Measurements from ENCODE around the gene DCLK2. TPM values are rescaled to one million over a fixed set of nuclear protein-coding genes. Genes with fewer than 3 reads are reported as not detected.
"Not testable (repeated sequence)": the region's sequence is repeated elsewhere in the genome, so short reads cannot be mapped to it uniquely, and the experiment has no call there.

DCLK2 gene
- total RNA-seq, 6 donors from 2014 or later = 2.1 to 16.8 (median 3.3) TPM

DNA sequence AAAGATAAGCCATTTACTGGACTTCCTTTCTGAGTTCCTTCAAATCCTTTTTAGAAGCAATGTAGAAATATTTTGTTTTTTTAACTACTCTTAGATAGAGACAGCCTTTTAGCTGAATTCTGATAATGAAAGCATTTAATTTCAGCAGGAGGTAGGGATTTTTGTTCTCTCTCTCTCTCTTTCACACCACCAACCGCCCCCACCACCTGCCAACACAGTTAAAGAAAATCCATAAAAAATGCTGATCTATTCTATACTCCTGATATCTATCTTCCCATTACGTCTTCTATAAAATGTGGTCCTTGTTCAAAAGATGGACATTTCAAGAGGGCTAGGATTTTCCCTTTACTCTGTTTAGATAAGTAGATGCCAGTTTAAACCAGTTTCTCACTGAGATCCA lies 104.5 kb downstream of the DCLK2 start:
- DNase-seq (no peak), ATAC-seq (ENCODE audit: low FRiP score in 2 of 2) (no peak)
- WGBS, 2 donors = 94 to 98% methylated on average over 2 of the region's 2 CpGs
- H3K36me3 ChIP-seq = no peaks in the 10 kb centered on the region
- TF ChIP-seq POLR2AphosphoS5 (IDR thresholded peaks at IDR 0.05) (no peak), EP300 (IDR thresholded peaks at IDR 0.05) (no peak), POLR2A (IDR thresholded peaks at IDR 0.05) (no peak)
- TF ChIP-seq, protein P1, sequence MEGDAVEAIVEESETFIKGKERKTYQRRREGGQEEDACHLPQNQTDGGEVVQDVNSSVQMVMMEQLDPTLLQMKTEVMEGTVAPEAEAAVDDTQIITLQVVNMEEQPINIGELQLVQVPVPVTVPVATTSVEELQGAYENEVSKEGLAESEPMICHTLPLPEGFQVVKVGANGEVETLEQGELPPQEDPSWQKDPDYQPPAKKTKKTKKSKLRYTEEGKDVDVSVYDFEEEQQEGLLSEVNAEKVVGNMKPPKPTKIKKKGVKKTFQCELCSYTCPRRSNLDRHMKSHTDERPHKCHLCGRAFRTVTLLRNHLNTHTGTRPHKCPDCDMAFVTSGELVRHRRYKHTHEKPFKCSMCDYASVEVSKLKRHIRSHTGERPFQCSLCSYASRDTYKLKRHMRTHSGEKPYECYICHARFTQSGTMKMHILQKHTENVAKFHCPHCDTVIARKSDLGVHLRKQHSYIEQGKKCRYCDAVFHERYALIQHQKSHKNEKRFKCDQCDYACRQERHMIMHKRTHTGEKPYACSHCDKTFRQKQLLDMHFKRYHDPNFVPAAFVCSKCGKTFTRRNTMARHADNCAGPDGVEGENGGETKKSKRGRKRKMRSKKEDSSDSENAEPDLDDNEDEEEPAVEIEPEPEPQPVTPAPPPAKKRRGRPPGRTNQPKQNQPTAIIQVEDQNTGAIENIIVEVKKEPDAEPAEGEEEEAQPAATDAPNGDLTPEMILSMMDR (IDR thresholded peaks at IDR 0.05) = no peak
- no peaks in the 10 kb centered on the region for H3K4me1 ChIP-seq
- H3K4me3 ChIP-seq = no peak overlapping the region
- no peaks in the 10 kb centered on the region for H3K27me3 ChIP-seq
- H3K9me3 ChIP-seq = no peaks in the 10 kb centered on the region
- H3K27ac ChIP-seq = no peak overlapping the region

DNA sequence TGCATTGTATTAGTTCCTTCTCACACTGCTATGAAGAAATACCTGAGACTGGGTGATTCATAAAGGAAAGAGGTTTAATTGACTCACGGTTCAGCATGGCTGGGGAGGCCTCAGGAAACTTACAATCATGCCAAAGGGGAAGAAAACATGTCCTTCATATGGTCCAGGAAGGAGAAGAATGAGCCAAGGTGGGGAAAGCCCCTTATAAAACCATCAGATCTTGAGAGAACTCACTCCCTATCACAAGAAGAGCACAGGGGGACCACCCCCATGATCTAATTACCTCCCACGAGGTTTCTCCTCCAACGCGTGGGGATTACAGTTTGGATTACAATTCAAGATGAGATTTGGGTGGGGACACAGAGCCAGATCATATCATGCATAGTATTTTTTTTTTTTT lies 106.8 kb downstream of the DCLK2 start:
- 89% methylated on average over 4 of the region's 4 CpGs for WGBS, 2 donors
- not testable (repeated sequence) for H3K9me3 ChIP-seq; DNase-seq; H3K4me3 ChIP-seq; H3K27ac ChIP-seq; ATAC-seq (ENCODE audit: low FRiP score in 2 of 2); H3K4me1 ChIP-seq; H3K27me3 ChIP-seq; H3K36me3 ChIP-seq

DNA sequence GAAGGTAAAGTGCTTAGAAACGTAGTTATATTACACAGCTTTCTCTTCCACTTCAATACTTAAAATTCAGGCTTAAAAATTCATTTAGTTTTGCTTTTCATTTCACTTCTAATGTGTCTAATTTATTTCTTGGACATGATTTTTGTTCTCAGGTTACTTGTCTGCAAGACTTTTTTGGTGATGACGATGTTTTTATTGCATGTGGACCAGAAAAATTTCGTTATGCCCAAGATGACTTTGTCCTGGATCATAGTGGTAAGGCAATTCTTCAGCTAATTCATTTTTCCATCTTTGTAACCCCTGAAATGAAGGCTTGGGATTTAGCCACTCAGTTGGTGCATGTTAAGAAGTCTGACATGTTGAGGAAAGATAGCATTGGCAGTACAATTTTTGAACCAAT lies 114.7 kb downstream of the DCLK2 start:
- 90 to 91% methylated on average over 3 of the region's 3 CpGs for WGBS, 2 donors
- no peaks in the 10 kb centered on the region for H3K27me3 ChIP-seq
- DNase-seq (no peak), ATAC-seq (ENCODE audit: low FRiP score in 2 of 2) (no peak)
- no peak overlapping the region for H3K4me3 ChIP-seq
- H3K4me1 ChIP-seq = no peaks in the 10 kb centered on the region
- H3K9me3 ChIP-seq = no peaks in the 10 kb centered on the region
- no peaks in the 10 kb centered on the region for H3K36me3 ChIP-seq
- TF ChIP-seq POLR2A (IDR thresholded peaks at IDR 0.05) (no peak), EP300 (IDR thresholded peaks at IDR 0.05) (no peak), POLR2AphosphoS5 (IDR thresholded peaks at IDR 0.05) (no peak)
- TF ChIP-seq, protein P1 (IDR thresholded peaks at IDR 0.05) = no peak
- no peak overlapping the region for H3K27ac ChIP-seq

DNA sequence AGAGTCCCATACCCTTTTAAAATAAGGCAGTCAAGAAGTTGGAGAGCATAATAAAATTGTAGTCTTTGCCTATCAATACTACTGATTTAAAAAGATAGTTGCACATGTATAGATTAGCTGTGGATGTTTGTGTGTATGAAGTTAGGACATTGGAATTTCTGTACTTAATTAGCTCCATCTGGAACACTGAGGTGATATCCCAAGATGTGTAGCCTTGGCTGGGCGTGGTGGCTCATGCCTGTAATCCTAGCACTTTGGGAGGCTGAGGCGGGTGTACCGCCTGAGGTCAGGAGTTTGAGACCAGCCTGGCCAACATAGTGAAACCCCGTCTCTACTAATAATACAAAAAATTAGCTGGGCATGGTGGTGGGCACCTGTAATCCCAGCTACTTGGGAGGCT lies 119.0 kb downstream of the DCLK2 start:
- not testable (repeated sequence) for H3K4me3 ChIP-seq; ATAC-seq (ENCODE audit: low FRiP score in 2 of 2); H3K4me1 ChIP-seq; H3K36me3 ChIP-seq; H3K27ac ChIP-seq; DNase-seq; H3K27me3 ChIP-seq; H3K9me3 ChIP-seq
- WGBS, 2 donors = 97 to 98% methylated on average over 4 of the region's 4 CpGs

DNA sequence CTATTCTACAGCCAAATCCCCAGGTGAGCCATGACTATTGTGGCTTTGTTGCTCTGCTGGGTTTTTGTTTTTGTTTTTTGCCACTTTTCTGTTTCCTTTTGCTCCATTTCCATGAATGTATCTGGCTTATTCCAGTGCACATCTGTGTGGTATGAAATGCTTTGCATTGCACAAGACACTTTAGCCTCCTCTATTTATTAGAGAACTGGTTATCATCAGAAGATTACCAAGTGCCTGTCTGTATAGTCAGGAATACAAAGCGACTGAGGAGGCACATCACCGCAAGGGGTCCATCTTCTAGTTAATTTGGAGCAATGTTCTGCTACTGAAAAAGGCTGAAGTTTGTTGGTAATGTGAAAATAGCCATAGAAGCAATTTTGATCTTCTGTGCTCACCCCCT lies 120.8 kb downstream of the DCLK2 start:
- no peaks in the 10 kb centered on the region for H3K27me3 ChIP-seq
- H3K27ac ChIP-seq = no peak overlapping the region
- no peak for DNase-seq
- WGBS, 2 donors = 94 to 97% methylated on average over 2 of the region's 2 CpGs
- H3K4me1 ChIP-seq = no peaks in the 10 kb centered on the region
- H3K9me3 ChIP-seq = no peaks in the 10 kb centered on the region
- ATAC-seq (ENCODE audit: low FRiP score in 2 of 2) = no peak
- no peak for TF ChIP-seq EP300 (IDR thresholded peaks at IDR 0.05)
- H3K4me3 ChIP-seq = no peak overlapping the region
- H3K36me3 ChIP-seq = no peaks in the 10 kb centered on the region

DNA sequence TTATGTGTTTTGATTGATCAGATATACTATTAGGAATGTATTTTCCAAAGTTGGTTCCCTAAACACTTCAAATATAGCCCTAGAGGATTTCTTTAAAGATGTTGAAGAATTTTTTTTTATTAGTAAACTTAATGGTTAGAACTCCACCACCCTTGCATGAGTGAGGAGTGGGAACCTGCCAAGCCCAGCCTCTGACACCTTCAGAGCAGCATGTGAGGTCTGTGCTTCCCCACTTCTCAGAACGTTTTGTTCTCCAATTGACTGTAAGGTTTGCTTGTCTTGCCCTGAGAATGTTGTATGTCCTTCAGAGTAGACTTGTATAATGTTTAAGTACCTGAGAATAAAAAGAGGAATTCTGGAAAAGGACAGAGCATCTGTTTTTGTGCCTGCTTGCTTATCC lies 126.8 kb downstream of the DCLK2 start:
- no peaks in the 10 kb centered on the region for H3K36me3 ChIP-seq
- no peak for DNase-seq
- H3K4me1 ChIP-seq = no peaks in the 10 kb centered on the region
- no peak for ATAC-seq (ENCODE audit: low FRiP score in 2 of 2)
- TF ChIP-seq EP300 (IDR thresholded peaks at IDR 0.05) (no peak), POLR2A (IDR thresholded peaks at IDR 0.05) (no peak)
- no peaks in the 10 kb centered on the region for H3K27me3 ChIP-seq
- H3K9me3 ChIP-seq = no peaks in the 10 kb centered on the region
- WGBS, 2 donors = 33 to 45% methylated on average over 1 of the region's 1 CpG
- no peak overlapping the region for H3K27ac ChIP-seq
- H3K4me3 ChIP-seq = no peak overlapping the region

DNA sequence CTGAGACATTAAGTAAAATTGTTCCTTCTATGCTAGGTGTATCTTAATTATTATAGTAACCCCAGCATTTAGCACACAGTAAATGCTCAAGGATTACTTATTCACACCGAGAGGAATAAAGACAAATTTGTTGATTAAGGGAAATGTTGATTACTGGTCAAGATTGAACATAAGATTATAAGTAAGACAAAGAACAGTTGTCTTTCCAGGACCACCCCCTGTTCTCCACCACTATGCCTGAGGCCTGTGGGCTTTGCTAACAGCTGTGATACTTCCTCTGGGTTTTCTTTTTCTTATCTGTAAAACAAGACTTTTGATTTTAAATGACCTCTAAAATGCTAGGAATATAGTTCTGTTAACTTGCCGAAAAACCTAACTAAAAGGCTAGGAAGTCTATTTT lies 128.0 kb downstream of the DCLK2 start:
- Histone ChIP-seq H3K27me3 (no peaks in the 10 kb centered on the region), H3K4me3 (no peak overlapping the region), H3K9me3 (no peaks in the 10 kb centered on the region), H3K27ac (no peak overlapping the region), H3K36me3 (no peaks in the 10 kb centered on the region), H3K4me1 (no peaks in the 10 kb centered on the region)
- TF ChIP-seq POLR2A (IDR thresholded peaks at IDR 0.05) (no peak), EP300 (IDR thresholded peaks at IDR 0.05) (no peak), POLR2AphosphoS5 (IDR thresholded peaks at IDR 0.05) (no peak)
- TF ChIP-seq, protein P1 (IDR thresholded peaks at IDR 0.05) = no peak
- ATAC-seq (ENCODE audit: low FRiP score in 2 of 2) = no peak
- no peak for DNase-seq
- WGBS, 2 donors = 67 to 80% methylated on average over 2 of the region's 2 CpGs

All from upper lobe of left lung (tissue), 6 donors.